ENCODE results near the gene RFX8.

- TF ChIP-seq CTCF (IDR thresholded peaks at IDR 0.05; ENCODE audit: low read length) (no peak), EZH2 (optimal IDR thresholded peaks at IDR 0.05; ENCODE audit: low read depth, low read length) (no peak), EZH2phosphoT487 (IDR thresholded peaks at IDR 0.05; ENCODE audit: low read length) (no peak)
Observed at GRCh38 chr2:101410114-101410513, 64.8 kb downstream of the RFX8 start.

Data from MM.1S (cell line).